AG04449 (cell line): ENCODE measurements around the gene OSR1.
"Not testable (repeated sequence)": the region's sequence is repeated elsewhere in the genome, so short reads cannot be mapped to it uniquely, and the experiment has no call there.

ENCODE experiments used
- CTCF ChIA-PET: fragments of 350-600 bp; formaldehyde crosslinking; extraction: SDS; loops from one replicate; lab custom pipeline; 2021; ENCODE audit warnings: antibody characterized with exemption; lab: Yijun Ruan, JAX
- POLR2A ChIA-PET: fragments of 400-600, 350-600 bp; formaldehyde crosslinking; extraction: SDS; loops from one replicate; lab custom pipeline; 2020; ENCODE audit warnings: antibody characterized with exemption, inconsistent platforms; lab: Yijun Ruan, JAX
- DNase-seq: peaks from one replicate; pipeline ENCODE4 v3.0.0-alpha.2; 2010; ENCODE audit warnings: low read depth, low spot score
- H3K4me3 ChIP-seq: 2 replicates; pipeline ENCODE4 v1.5.1; 2011; ENCODE audit warnings: low read depth, mild to moderate bottlenecking, control low read depth, low read length
- TF ChIP-seq, protein P1 (sequence below): IDR thresholded peaks from one replicate; pipeline ENCODE4 v1.5.1; 2011; ENCODE audit warnings: mild to moderate bottlenecking, moderate library complexity, low read length, control low read depth, inconsistent platforms; ENCODE audit not compliant: insufficient read depth; ENCODE audit errors: missing control alignments

Gene OSR1

DNA sequence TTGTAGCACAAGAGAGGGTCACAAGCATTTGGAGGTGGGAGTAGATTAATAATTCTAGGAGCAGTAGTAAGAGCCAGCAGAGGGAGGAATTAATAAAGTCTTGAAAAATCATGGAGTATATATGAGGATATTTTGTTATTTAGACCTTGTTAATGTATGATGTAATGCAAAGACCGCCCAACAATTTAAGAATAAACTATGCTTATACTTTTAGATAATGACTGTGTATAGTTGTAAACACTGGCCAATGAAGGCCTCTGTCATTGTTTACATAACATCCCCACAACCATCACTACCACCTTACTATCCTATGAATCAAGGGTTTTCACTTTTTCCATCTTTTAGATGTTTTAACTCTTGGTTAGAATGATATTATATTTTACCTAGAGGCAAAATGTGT, 37.6 kb downstream of the OSR1 start:
- no peak overlapping the region for H3K4me3 ChIP-seq
- DNase-seq: no peak
- TF ChIP-seq, protein P1, sequence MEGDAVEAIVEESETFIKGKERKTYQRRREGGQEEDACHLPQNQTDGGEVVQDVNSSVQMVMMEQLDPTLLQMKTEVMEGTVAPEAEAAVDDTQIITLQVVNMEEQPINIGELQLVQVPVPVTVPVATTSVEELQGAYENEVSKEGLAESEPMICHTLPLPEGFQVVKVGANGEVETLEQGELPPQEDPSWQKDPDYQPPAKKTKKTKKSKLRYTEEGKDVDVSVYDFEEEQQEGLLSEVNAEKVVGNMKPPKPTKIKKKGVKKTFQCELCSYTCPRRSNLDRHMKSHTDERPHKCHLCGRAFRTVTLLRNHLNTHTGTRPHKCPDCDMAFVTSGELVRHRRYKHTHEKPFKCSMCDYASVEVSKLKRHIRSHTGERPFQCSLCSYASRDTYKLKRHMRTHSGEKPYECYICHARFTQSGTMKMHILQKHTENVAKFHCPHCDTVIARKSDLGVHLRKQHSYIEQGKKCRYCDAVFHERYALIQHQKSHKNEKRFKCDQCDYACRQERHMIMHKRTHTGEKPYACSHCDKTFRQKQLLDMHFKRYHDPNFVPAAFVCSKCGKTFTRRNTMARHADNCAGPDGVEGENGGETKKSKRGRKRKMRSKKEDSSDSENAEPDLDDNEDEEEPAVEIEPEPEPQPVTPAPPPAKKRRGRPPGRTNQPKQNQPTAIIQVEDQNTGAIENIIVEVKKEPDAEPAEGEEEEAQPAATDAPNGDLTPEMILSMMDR: no peak
- CTCF ChIA-PET: no interaction called here
- POLR2A ChIA-PET: no interaction called here

DNA sequence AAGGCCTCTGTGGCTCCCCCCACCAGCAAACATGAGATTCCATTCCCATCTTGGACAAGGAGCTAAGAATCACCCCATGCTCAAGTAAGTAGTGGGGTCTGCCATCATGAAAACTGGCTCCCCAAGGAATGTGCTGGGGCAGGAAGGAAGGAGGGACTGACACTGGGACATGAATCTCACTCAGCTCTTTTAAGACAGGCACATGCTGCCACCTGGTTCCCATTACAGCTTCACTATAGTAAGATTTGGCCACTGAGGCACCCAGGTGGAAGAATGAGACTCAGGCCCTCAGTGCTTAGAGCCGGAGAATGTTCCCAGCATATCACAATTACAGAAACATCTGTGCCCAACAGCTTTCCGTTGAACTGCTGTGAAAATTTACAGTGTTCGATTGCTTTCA, 38.7 kb downstream of the OSR1 start:
- DNase-seq: no peak
- ChIA-PET CTCF (no interaction called here), POLR2A (no interaction called here)
- H3K4me3 ChIP-seq: no peak overlapping the region
- TF ChIP-seq, protein P1: no peak

DNA sequence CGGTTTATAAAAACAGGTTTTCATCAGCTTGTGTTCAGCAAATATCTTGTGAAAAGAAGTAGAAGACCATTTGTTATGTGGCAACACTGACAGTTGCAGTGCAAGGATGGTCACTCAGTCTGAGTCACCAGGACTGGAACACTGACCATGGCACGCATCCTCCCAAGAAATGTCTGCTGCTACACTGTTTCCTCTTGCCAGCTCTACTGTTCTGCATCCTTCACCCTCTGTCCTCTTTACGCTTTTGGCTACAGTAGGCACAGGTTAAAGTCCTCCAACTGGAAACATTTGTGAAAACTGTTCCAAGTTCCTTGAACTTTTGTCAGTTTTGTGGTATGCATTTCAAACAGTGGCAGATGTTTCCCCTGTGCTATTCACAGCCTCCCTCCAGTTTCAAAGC, 39.4 kb downstream of the OSR1 start:
- ChIA-PET CTCF (no interaction called here), POLR2A (no interaction called here)
- no peak for DNase-seq
- no peak overlapping the region for H3K4me3 ChIP-seq
- TF ChIP-seq, protein P1: no peak

DNA sequence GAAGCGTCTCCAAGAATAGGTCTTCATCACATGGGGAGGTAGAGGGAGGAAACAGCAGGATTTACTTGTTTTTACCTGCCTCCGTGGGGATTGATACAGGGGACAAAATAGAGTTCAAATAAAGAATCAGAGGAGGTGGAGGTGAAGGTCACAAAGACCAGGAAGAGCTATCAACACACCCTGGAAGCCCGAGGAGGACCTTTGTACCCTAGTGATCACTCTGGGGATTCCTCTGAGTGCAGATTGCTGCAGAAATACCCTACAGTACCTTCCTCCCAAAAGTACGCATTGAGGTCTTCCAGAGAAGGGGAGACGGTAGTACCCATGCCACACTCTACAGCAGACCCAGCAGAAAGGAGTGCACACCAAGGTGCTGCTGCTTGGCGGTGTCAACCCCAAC, 44.9 kb downstream of the OSR1 start:
- H3K4me3 ChIP-seq: no peak overlapping the region
- POLR2A ChIA-PET: no interaction called here
- TF ChIP-seq, protein P1: no peak
- DNase-seq: no peak
- CTCF ChIA-PET: interaction anchor here (0.6 to 4.7 kb wide), 8 partner anchors 10 to 793 kb away, joined by 3 to 22 read pairs (median 3); no protein-coding TSS in a partner anchor

DNA sequence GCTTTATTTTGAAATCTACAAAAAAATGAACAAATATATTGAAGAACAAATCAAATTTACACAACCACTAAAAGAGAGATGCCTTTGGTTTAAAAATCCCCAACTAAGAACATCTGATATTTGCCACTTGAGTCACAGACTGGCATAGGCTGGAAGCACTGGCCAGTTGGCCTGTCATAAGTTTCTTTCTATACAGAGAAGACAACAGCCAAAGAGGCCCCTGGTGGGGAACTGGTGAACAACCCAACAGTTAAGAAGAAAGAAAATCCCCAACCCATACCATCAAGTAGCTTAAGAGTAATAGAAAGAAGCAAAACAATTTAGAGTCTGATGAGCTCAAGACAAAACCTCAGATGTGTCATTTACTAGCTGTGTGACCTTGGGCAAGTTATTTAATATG, 45.5 kb downstream of the OSR1 start:
- ChIA-PET POLR2A (no interaction called here), CTCF (interaction anchor here (0.6 to 4.7 kb wide), 8 partner anchors 10 to 792 kb away, joined by 3 to 22 read pairs (median 3); no protein-coding TSS in a partner anchor)
- no peak overlapping the region for H3K4me3 ChIP-seq
- TF ChIP-seq, protein P1: peak; percentile 32
- DNase-seq: no peak

DNA sequence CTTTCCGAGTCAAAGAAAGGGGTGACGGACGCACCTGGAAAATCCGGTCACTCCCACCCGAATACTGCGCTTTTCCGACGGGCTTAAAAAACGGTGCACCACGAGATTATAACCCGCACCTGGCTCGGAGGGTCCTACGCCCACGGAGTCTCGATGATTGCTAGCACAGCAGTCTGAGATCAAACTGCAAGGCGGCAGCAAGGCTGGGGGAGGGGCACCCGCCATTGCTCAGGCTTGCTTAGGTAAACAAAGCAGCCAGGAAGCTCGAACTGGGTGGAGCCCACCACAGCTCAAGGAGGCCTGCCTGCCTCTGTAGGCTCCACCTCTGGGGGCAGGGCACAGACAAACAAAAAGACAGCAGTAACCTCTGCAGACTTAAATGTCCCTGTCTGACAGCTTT, 52.4 kb downstream of the OSR1 start:
- CTCF ChIA-PET, DNase-seq, H3K4me3 ChIP-seq, POLR2A ChIA-PET: not testable (repeated sequence)

DNA sequence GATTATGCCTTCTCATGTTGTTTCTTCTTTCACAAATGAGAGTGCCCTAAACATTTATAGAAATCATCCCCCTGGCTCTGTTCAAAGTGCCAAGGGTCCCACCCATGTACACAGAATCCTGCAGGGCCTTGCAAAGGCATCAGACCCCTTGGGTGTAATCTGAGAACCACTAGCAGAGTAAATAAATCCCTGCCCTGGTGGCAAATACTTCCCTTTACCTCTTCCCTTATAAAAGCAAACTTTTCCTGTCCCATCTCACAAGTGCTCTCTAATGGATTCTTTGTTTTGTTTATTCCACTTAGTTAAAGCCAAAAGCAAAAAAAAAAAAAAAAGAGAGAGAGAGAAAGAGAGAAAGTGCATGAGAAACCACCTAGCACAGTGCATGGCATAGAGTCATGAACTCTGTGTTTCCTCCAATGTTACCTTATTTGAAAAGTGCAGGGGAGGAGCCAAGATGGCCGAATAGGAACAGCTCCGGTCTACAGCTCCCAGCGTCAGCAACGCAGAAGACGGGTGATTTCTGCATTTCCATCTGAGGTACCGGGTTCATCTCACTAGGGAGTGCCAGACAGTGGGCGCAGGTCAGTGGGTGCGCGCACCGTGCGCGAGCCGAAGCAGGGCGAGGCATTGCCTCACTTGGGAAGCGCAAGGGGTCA, 52.9 kb downstream of the OSR1 start:
- DNase-seq, H3K4me3 ChIP-seq, CTCF ChIA-PET, POLR2A ChIA-PET: not testable (repeated sequence)
